HG03432 (cell line): ENCODE measurements around the gene TNIK.

ENCODE experiments used
- ATAC-seq: cut with Tn5 transposase; IDR thresholded peaks from one replicate; pipeline ENCODE4 v1.9.1; 2021; ENCODE audit warnings: mild to moderate bottlenecking, moderate library complexity; ENCODE audit not compliant: unreplicated experiment

TNIK gene

GRCh38 chr3:171345107-171345843 is 114.9 kb downstream of the TNIK start:
- ATAC-seq: no peak

GRCh38 chr3:171343693-171344092 is 116.5 kb downstream of the TNIK start:
- no peak for ATAC-seq

- no peak for ATAC-seq
These were observed 117.3 kb downstream of the TNIK start for GRCh38 chr3:171342783-171343420.

GRCh38 chr3:171342200-171342599 is 118.0 kb downstream of the TNIK start:
- no peak for ATAC-seq

GRCh38 chr3:171340434-171340833 is 119.8 kb downstream of the TNIK start:
- ATAC-seq: no peak

GRCh38 chr3:171339598-171339997 is 120.6 kb downstream of the TNIK start:
- no peak for ATAC-seq

GRCh38 chr3:171336406-171336805 is 123.8 kb downstream of the TNIK start:
- ATAC-seq: no peak

GRCh38 chr3:171335559-171335958 is 124.6 kb downstream of the TNIK start:
- ATAC-seq: no peak

GRCh38 chr3:171334465-171334811 is 125.8 kb downstream of the TNIK start:
- ATAC-seq: no peak

- no peak for ATAC-seq
These were observed 126.3 kb downstream of the TNIK start for GRCh38 chr3:171333784-171334464.

GRCh38 chr3:171330938-171331337 is 129.3 kb downstream of the TNIK start:
- ATAC-seq: no peak

GRCh38 chr3:171329746-171330145 is 130.5 kb downstream of the TNIK start:
- ATAC-seq: no peak

GRCh38 chr3:171328419-171329082 is 131.7 kb downstream of the TNIK start:
- ATAC-seq: no peak

GRCh38 chr3:171327441-171328174 is 132.6 kb downstream of the TNIK start:
- no peak for ATAC-seq

- no peak for ATAC-seq
These were observed 133.3 kb downstream of the TNIK start for GRCh38 chr3:171326717-171327440.

- no peak for ATAC-seq
These were observed 136.2 kb downstream of the TNIK start for GRCh38 chr3:171323938-171324536.

- ATAC-seq: no peak
These were observed 138.4 kb downstream of the TNIK start for GRCh38 chr3:171321559-171322360.

GRCh38 chr3:171320750-171321558 is 139.3 kb downstream of the TNIK start:
- no peak for ATAC-seq
